Measurements from ENCODE around the gene SRSF2. TPM values are rescaled to one million over a fixed set of nuclear protein-coding genes. Genes with fewer than 3 reads are reported as not detected.
"Not testable (repeated sequence)": the region's sequence is repeated elsewhere in the genome, so short reads cannot be mapped to it uniquely, and the experiment has no call there.

SRSF2 gene
- polyA plus RNA-seq, 10 donors: 177 to 286 (median 221) TPM

- no peak for DNase-seq
Observed at GRCh38 chr17:76742958-76743357, 5.8 kb upstream of the SRSF2 start.

GRCh38 chr17:76740329-76741118 is 3.4 kb upstream of the SRSF2 start:
- DNase-seq: peak; percentile 38 to 62 (median 55)

DNA sequence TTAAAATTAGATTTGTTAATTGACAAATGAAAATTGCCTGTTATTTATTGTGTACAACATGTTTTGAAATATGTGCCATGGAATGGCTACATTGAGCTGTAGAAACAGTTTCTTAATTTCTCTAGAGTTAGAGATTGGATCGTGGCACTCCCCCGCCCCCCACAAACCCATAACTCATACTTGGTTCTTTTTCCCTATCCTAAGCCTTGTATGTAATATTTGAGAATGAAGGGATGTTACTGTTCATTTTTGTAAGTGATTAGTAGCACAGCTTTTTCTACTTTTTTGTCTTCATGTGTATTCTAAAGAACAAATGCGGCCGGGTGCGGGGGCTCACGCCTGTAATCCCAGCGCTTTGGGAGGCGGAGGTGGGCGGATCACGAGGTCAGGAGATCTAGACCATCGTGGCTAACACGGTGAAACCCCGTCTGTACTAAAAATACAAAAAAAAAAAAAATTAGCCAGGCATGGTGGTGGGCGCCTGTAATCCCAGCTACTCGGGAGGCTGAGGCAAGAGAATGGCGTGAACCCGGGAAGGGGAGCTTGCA is 2.5 kb upstream of the SRSF2 start:
- DNase-seq: not testable (repeated sequence)

DNA sequence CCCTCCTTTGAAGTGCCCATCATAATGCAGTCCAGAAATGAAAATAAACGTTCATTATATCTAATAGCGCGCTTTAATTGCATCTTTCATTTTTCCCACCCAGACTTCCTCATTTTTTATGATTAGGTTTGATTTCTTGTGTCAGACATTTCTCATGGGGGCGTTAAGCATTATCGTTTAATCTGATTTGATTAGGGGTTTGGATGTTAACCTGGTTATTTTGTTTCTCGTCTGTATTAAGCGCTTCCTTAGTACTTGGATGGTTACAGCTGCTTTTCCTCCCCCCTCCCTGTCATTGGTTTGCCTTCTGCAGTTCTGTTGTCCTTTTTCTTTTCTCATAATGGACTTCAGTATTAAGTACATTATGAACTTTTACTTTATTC is 1.3 kb upstream of the SRSF2 start:
- DNase-seq: peak in 2 of 3 donors; percentile 14 to 58

DNA sequence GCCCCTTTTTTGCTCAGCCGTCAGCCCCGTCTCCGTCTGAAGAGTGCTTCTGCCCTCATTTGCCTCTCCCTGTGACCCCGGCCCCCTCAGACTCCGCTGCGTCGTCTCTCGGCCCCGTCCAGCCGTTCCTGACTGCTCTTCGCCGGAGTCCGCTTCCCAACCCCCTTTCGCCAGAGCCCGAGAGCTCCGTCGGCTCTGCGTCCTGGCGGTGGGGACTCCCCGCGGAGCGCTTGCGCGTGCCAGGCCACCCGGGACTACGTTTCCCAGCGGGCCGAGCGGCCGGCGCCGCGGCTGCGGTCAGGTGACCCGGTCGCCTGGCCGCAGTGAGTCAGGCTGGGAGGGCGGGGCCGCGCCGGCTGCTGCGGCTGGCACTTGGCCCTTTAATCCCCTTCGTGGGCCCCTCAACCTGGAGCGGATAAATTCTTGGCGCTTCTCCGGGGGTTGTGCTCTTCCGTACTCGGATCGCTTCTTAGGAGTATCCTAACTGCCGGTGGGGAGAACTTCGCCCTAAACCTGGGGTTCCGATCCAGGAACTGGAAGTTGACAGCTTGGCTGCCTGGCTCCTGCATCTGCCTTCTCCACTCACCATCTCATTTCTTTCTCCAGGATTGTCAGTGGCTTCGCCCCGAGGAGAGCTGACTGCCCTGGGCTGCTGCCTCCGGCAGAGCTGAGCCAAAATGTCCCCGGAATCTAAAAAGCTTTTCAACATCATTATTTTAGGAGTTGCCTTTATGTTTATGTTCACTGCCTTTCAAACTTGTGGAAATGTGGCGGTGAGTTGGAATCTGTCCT is 741 bp upstream of the SRSF2 start, which contains the start of gene MFSD11:
TSS of gene MFSD11 (plus strand) at position 444 of the 792 bp plus-strand sequence. CDS start at position 678, 234 bp downstream.
- DNase-seq: peak; percentile 95 to 100 (median 97)

DNA sequence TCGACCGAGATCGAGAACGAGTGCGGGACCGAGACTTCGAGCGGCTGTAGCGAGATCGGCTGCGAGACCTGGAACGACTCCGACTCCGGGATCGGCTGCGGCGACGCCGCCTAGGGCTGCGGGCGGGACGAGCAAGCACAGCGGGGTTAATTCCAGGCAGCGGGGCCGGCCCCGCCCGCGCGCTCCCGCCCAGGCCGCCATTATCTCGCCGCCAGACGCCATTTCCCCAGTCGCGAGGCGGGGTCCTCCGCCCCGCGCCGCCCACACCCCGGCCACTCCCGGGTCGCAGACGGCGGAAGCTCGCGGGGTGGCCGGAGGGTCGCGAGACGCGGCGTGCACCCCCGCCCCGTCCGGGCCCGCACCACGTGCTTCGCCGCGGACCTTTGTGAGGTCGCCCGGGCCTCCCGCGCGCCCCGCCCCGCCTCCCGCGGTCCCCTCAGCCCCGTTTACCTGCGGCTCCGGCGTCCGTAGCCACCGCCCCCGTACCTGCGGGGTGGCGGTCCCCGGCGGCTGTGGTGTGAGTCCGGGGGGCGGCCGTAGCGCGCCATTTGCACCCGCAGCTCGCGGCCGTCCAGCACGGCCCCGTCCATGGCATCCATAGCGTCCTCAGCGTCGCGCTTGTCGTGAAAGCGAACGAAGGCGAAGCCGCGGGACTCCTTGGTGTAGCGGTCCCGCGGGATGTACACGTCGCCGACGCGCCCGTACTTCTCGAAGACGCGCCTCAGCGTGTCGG is 616 bp downstream of the SRSF2 start:
- peak; percentile 53 to 92 (median 84) for DNase-seq

GRCh38 chr17:76735586-76736348 is 1.4 kb downstream of the SRSF2 start:
- DNase-seq: peak in 2 of 3 donors; percentile 15 to 53

DNA sequence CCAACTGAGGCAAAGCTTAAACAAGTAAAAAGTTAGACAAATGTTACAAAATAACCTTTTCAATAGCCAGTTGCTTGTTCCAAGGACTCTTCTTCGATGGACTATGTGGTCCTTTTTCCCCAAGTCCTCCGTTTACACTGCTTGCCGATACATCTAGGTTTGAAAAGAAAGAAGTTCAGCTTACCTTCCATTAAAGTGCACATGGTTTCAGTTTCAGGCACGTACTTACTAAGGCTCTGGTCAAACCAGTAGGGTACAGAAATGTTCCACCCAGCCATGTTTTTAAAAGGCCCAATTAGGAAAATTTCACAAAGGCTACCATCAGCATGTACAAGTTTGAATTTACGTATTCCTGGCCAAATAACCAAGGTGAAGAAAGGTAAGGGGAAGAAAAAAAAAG is 2.1 kb downstream of the SRSF2 start:
- DNase-seq: peak in 1 of 3 donors; percentile 40

DNA sequence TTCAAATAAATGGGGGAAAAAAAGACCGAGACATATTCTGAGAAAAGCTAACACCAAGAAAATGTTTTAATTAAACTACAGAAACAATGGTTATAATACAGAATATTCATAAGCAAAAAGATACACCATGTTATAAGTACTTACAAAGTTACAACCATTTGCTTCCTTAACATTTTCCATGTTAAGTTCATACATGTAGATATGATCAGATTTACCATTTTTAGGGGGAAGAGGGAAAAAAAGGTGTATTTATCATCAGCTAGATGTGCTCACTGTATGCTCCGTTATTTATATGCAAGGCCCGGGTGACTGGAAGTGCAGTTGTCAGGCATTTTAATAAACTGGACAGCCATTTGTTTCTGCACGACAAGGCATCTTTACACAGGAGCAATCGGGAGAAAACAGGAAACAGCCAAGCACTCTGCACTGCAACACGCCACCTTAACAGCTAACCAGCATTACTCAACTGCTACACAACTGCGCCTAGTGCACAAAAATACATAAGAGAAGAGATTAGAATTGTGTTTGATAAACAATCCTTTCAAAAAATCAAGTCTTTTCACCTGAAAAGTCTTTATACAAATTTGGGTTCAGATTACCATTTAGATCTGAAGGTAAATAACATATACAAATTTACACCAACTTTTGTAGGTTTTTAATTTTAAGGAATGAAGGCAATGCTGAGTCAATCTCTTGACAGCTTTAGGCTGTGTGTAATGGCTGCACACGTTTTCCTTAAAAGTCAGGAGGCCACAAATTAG is 2.9 kb downstream of the SRSF2 start:
- DNase-seq: peak in 1 of 3 donors; percentile 24

- no peak for DNase-seq
Observed at GRCh38 chr17:76733618-76733957, 3.5 kb downstream of the SRSF2 start.

GRCh38 chr17:76732734-76733617 is 4.2 kb downstream of the SRSF2 start:
- DNase-seq: no peak

GRCh38 chr17:76731800-76732733 is 5.1 kb downstream of the SRSF2 start:
- DNase-seq: not testable (repeated sequence)

- DNase-seq: peak in 1 of 3 donors; percentile 21
Observed at GRCh38 chr17:76727745-76728456, 9.2 kb downstream of the SRSF2 start.

DNA sequence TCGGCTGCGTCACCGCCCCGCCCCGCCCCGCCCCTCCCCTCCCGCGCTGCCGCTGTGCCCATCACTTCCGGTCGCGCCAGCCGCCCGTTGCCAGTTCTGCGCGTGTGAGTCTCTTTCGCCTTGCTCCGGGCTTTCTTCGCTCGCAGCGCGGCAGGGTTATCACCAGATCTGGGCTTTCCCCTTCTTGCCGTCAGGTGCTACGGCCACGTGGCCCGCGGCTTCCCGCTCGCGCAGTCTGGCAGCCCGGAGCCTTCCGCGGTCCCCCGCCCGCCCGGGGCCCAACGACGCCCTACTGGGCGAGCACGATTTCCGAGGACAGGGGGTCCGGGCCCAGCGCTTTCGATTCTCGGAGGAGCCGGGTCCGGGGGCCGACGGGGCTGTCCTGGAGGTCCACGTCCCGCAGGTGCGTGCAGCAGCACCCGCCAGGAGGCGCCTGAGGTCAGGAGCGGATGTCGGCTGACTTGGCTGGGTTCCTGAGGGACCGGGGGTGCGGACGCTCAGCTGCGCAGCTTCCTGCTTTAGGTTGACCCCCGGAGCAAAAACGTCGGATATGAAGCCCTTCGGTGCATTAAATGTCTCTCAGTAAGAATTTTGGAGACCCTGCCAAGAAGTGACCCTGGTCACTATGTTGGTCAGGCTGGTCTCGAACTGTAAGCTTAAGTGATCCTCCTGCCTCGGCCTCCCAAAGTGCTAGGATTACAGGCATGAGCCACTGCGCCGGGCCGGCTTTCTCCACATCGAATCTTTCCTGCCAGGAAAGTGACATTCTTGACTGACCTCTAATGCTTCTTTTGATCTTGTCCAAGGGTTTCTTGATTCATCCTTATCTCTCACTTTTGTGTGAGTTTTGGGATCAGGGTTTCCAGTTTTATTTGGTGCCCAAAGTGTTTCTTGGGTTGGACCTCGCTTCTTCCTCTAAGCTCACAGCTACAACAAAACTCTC is 10.1 kb downstream of the SRSF2 start, which contains the start of gene METTL23:
TSS of gene METTL23 (plus strand) at position 64 of the 943 bp plus-strand sequence. CDS start 2,872 bp downstream, outside the sequence.
- DNase-seq: peak; percentile 74 to 94 (median 86)

DNA sequence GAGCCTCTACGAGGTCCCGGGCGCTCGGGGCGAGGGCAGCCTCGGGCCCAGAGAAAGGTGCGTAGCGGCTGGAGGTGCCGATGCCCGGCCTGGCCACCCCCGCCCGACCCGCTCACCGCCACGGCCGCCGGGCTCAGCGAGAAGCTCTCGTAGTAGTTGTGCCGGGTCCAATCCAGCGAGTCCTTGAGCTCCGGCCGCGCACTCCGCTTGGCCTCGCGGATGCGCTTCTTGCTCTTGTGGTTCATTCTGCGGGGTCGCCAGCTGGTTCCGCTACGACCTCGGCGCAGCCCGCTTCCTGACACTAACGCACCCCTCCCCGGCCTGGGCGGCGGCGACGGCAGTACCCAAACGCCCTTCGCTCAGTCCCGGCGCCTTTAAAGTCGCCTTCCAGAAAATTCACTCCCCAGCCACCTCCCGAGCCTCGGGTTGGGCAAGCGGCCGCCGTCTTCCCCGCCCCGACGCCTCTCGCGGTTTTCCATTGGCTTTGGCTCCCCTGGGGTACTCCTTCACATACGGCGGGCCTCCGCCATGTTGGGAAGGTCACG is 10.8 kb downstream of the SRSF2 start, which contains the start of gene JMJD6:
TSS of gene JMJD6 (minus strand) at position 376 of the 545 bp plus-strand sequence. CDS start at position 245, 131 bp downstream.
- peak; percentile 97 to 98 (median 97) for DNase-seq

All from muscle of back (tissue), 11 donors.